A673 (cell line): ENCODE results near the gene ACOXL. TPM values are rescaled to one million over a fixed set of nuclear protein-coding genes. Genes with fewer than 3 reads are reported as not detected.

ENCODE experiments used
- BruUV-seq: library from RNA; stranded (reverse); fragments of 400-500 nt; replicated peaks from 2 replicates; lab custom pipeline; 2021; lab: Mats Ljungman, UMichigan
- CTCF ChIA-PET: fragments of 300-600 bp; sonication (Branson Sonifier 250); formaldehyde crosslinking; loops from one replicate; lab custom pipeline; 2022; ENCODE audit warnings: antibody characterized with exemption; lab: Charles Lee
- POLR2A ChIA-PET: fragments of 300-600 bp; sonication (Branson Sonifier 250); formaldehyde crosslinking; loops from one replicate; lab custom pipeline; 2022; ENCODE audit warnings: antibody characterized with exemption; ENCODE audit not compliant: low non-redundant PET; lab: Charles Lee
- DNase-seq: peaks from one replicate; pipeline ENCODE4 v3.0.0-alpha.2; 2015; ENCODE audit warnings: low spot score
- H3K27ac ChIP-seq: fragments of 200-600 bp; sonication (generic); 2 replicates; pipeline ENCODE4 v1.5.1; 2016; ENCODE audit warnings: mixed run types, low read depth, mild to moderate bottlenecking, mixed read lengths, antibody characterized with exemption, low read length; ENCODE audit not compliant: poor library complexity, severe bottlenecking
- H3K27me3 ChIP-seq: fragments of 200-600 bp; sonication (generic); replicated peaks from 2 replicates; pipeline ENCODE4 v1.6.1; 2017; ENCODE audit warnings: mixed run types, low read depth, mild to moderate bottlenecking, mixed read lengths, antibody characterized with exemption, low read length; ENCODE audit not compliant: insufficient read depth, poor library complexity
- H3K36me3 ChIP-seq: fragments of 200-600 bp; sonication (generic); 2 replicates; pipeline ENCODE4 v1.6.1; 2016; ENCODE audit warnings: mixed run types, mild to moderate bottlenecking, mixed read lengths, antibody characterized with exemption, low read length; ENCODE audit not compliant: insufficient read depth, poor library complexity, severe bottlenecking
- H3K4me1 ChIP-seq: fragments of 200-600 bp; sonication (generic); 2 replicates; pipeline ENCODE4 v1.6.1; 2017; ENCODE audit warnings: mixed run types, mild to moderate bottlenecking, mixed read lengths, antibody characterized with exemption, low read length; ENCODE audit not compliant: insufficient read depth, poor library complexity, severe bottlenecking
- H3K4me3 ChIP-seq: fragments of 200-600 bp; sonication (generic); 2 replicates; pipeline ENCODE4 v1.5.1; 2016; ENCODE audit warnings: low read depth, mixed run types, mild to moderate bottlenecking, mixed read lengths, low read length; ENCODE audit not compliant: poor library complexity, severe bottlenecking
- H3K9me3 ChIP-seq: fragments of 200-600 bp; sonication (generic); 2 replicates; pipeline ENCODE4 v1.6.1; 2016; ENCODE audit warnings: mixed run types, low read depth, mild to moderate bottlenecking, mixed read lengths, antibody characterized with exemption, low read length; ENCODE audit not compliant: poor library complexity, severe bottlenecking
- EZH2 ChIP-seq: fragments of 200-600 bp; sonication (generic); IDR thresholded peaks from 2 replicates; pipeline ENCODE4 v1.6.1; 2017; ENCODE audit warnings: borderline replicate concordance, low read depth, mild to moderate bottlenecking, mixed read lengths, antibody characterized with exemption, low read length; ENCODE audit not compliant: poor library complexity, severe bottlenecking
- intact Hi-C: fragments of 100-400 bp; cut with micrococcal nuclease; formaldehyde crosslinking; loops from one replicate; pipeline ENCODE4 v1.10.0; 2022; ENCODE audit not compliant: unreplicated experiment
- total RNA-seq: library from RNA; stranded (reverse); gene quantifications from 2 replicates; pipeline ENCODE4 v1.2.3, GENCODE V29; 2021
- TF ChIP-seq, protein P1 (sequence below): fragments of 300-800, 200-600 bp; sonication (generic); conservative IDR thresholded peaks from 2 replicates; pipeline ENCODE4 v1.5.1; 2017; ENCODE audit warnings: low read depth, mild to moderate bottlenecking, antibody characterized with exemption, low read length, moderate library complexity, mixed read lengths

The ACOXL gene
- total RNA-seq, 1 experiment from 2014 or later, result not detected

DNA sequence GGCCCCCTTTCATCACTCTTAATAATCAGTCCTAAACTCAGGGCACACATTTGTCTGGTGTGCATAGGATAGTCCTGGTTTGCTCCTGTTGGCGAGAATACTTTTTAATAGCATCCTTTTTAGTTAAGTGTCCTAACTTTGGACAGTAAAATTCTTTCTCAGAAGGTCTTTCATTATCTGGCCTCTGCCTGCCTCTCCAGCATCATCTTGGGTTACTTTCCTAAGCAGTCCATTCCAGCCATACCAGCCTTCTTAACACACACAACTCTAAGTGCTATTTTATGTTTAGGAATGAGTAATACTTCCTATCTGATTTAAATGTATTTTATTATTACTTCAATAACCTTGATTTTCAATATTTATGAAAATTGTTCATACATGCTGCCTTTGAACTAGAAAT is 151.0 kb downstream of the ACOXL start:
- TF ChIP-seq, protein P1, sequence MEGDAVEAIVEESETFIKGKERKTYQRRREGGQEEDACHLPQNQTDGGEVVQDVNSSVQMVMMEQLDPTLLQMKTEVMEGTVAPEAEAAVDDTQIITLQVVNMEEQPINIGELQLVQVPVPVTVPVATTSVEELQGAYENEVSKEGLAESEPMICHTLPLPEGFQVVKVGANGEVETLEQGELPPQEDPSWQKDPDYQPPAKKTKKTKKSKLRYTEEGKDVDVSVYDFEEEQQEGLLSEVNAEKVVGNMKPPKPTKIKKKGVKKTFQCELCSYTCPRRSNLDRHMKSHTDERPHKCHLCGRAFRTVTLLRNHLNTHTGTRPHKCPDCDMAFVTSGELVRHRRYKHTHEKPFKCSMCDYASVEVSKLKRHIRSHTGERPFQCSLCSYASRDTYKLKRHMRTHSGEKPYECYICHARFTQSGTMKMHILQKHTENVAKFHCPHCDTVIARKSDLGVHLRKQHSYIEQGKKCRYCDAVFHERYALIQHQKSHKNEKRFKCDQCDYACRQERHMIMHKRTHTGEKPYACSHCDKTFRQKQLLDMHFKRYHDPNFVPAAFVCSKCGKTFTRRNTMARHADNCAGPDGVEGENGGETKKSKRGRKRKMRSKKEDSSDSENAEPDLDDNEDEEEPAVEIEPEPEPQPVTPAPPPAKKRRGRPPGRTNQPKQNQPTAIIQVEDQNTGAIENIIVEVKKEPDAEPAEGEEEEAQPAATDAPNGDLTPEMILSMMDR, result no peak
- TF ChIP-seq EZH2, result no peak
- POLR2A ChIA-PET, result no interaction called here
- intact Hi-C loops, result no loop called here
- CTCF ChIA-PET, result no interaction called here
- no peak for DNase-seq
- no TSS peak for BruUV-seq
- no peak overlapping the region for H3K27ac ChIP-seq
- H3K9me3 ChIP-seq, result no peaks in the 10 kb centered on the region
- H3K27me3 ChIP-seq, result peaks cover 8% of the 10 kb centered on the region
- no peak overlapping the region for H3K4me3 ChIP-seq
- no peaks in the 10 kb centered on the region for H3K4me1 ChIP-seq
- H3K36me3 ChIP-seq, result no peaks in the 10 kb centered on the region

DNA sequence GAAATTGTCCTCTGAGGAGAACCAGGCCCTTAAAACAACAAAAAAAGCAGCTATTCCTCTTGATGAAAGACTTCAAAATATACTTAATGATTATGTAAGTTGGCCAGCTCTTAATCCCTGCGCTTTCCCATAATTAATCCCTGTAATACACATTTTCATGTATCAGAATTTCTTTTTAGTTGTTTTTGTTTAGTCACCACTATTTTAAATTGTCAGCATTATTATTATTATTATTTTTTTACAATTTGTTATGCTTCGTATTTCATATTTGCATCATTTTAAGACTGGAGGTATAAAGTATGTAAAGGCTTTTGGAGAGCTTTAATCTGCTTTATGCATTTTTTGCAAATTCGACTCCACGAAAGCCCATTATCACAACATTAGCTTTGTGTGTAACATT is 152.9 kb downstream of the ACOXL start:
- no TSS peak for BruUV-seq
- intact Hi-C loops, result no loop called here
- CTCF ChIA-PET, result no interaction called here
- Histone ChIP-seq H3K4me3 (no peak overlapping the region), H3K27ac (no peak overlapping the region), H3K4me1 (no peaks in the 10 kb centered on the region), H3K27me3 (peaks cover 8% of the 10 kb centered on the region), H3K36me3 (no peaks in the 10 kb centered on the region), H3K9me3 (no peaks in the 10 kb centered on the region)
- POLR2A ChIA-PET, result no interaction called here
- no peak for TF ChIP-seq EZH2
- TF ChIP-seq, protein P1, result no peak
- no peak for DNase-seq

DNA sequence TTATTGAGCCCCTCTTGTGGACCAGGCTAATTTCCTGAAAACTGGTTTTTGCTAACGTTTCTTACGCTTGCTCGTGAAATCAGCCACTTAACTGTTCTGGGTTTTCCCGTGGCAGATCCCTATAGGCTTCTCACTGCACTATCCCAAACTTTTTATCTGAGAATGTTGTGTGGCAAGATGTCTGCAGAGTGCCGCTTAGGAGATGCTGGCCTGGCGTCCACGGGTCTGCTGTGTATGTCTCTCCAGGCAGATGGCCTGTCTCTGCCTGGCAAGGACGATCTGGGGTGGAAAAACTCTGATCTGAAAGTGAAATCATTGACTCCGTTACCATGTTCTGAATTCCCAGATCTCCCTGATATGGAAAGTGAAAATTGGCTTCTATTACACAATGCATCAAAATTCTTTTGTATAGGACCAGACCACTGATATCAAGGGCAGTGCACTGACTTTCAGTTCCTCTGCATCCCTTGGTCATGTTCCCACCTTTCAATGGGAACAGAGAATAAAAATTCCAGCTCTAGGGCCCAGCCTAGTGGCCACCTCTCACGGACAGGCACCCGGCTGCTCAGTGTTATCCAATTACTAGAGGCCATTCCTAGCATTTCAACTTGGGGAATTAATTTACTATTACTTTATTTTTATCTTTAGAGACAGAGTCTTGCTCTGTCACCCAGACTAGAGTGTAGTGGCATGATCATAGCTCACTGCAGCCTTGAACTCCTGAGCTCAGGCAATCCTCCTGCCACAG is 154.6 kb downstream of the ACOXL start:
- intact Hi-C loops, result no loop called here
- TF ChIP-seq, protein P1, result no peak
- no peak for TF ChIP-seq EZH2
- CTCF ChIA-PET, result interaction anchor here (0.7 kb wide), 1 partner anchor 10 kb away, joined by 7 read pairs; no protein-coding TSS in a partner anchor

More for the DNA sequence above, 154.6 kb downstream of the ACOXL start:
- H3K4me1 ChIP-seq, result no peaks in the 10 kb centered on the region
- POLR2A ChIA-PET, result no interaction called here
- no peaks in the 10 kb centered on the region for H3K36me3 ChIP-seq
- DNase-seq, result no peak
- no TSS peak for BruUV-seq
- H3K27ac ChIP-seq, result no peak overlapping the region
- H3K4me3 ChIP-seq, result no peak overlapping the region
- H3K9me3 ChIP-seq, result no peaks in the 10 kb centered on the region
- H3K27me3 ChIP-seq, result peaks cover 10% of the 10 kb centered on the region
